Endodermal cell (in vitro differentiated cells): ENCODE data around the gene EWSR1. TPM values are rescaled to one million over a fixed set of nuclear protein-coding genes. Genes with fewer than 3 reads are reported as not detected.

Experiments used
- DNase-seq: peaks from one replicate; pipeline ENCODE4 v3.0.0-alpha.2; 2017
- H3K27ac ChIP-seq: 2 replicates; pipeline ENCODE4 v1.5.1; 2013; ENCODE audit warnings: mild to moderate bottlenecking, low read depth, low read length, moderate library complexity
- H3K27me3 ChIP-seq: 2 replicates; pipeline ENCODE4 v1.6.1; 2013; ENCODE audit warnings: mild to moderate bottlenecking, low read length, moderate library complexity; ENCODE audit not compliant: insufficient read depth, control insufficient read depth, poor library complexity, severe bottlenecking
- H3K36me3 ChIP-seq: 2 replicates; pipeline ENCODE4 v1.7.0; 2013; ENCODE audit warnings: mild to moderate bottlenecking, low read length, moderate library complexity; ENCODE audit not compliant: control insufficient read depth, insufficient read depth
- H3K4me1 ChIP-seq: one replicate; pipeline ENCODE4 v1.7.0; 2013; ENCODE audit warnings: low read length; ENCODE audit not compliant: control insufficient read depth, insufficient read depth
- H3K4me3 ChIP-seq: 2 replicates; pipeline ENCODE4 v1.5.1; 2013; ENCODE audit warnings: mild to moderate bottlenecking, low read length, moderate library complexity
- H3K9ac ChIP-seq: 2 replicates; pipeline ENCODE4 v1.6.1; 2013; ENCODE audit warnings: mild to moderate bottlenecking, low read length, moderate library complexity; ENCODE audit not compliant: poor library complexity, severe bottlenecking; ENCODE audit errors: extremely low read depth
- H3K9me3 ChIP-seq: 2 replicates; pipeline ENCODE4 v1.6.1; 2013; ENCODE audit warnings: mild to moderate bottlenecking, low read length, moderate library complexity; ENCODE audit not compliant: control insufficient read depth
- H3K27ac Mint-ChIP-seq: 2 replicates; pipeline ENCODE4 v1.8.0; 2020; ENCODE audit warnings: mixed read lengths
- H3K27me3 Mint-ChIP-seq: 2 replicates; pipeline ENCODE4 v1.8.0; 2021; ENCODE audit warnings: mild to moderate bottlenecking, mixed read lengths; ENCODE audit not compliant: insufficient read depth
- H3K36me3 Mint-ChIP-seq: 2 replicates; pipeline ENCODE4 v1.8.0; 2020; ENCODE audit warnings: low read depth, mixed read lengths
- H3K4me1 Mint-ChIP-seq: 2 replicates; pipeline ENCODE4 v1.8.0; 2020; ENCODE audit warnings: mixed read lengths
- H3K4me3 Mint-ChIP-seq: 2 replicates; pipeline ENCODE4 v1.8.0; 2020; ENCODE audit warnings: mild to moderate bottlenecking, moderate library complexity, mixed read lengths
- H3K9me3 Mint-ChIP-seq: 2 replicates; pipeline ENCODE4 v1.8.0; 2020; ENCODE audit warnings: mild to moderate bottlenecking, mixed read lengths
- WGBS, 2 experiments: methylation state at CpG; one replicate each; pipeline versions ENCODE4 v1.1.5 to v1.1.7; 2013; ENCODE audit warnings: missing lambda C conversion rate in 2 of 2, mixed read lengths in 1 of 2; ENCODE audit not compliant: insufficient coverage in 1 of 2, insufficient read length in 1 of 2; 5-methylcytosine and 5-hydroxymethylcytosine counted together
- total RNA-seq, 2 donors: library from RNA; stranded (reverse); fragmentation: NEBNext Ultra II Directional in 1 of 2; extraction: Animal tissue kit (Norgen Biotek cat#: 25700) in 1 of 2; gene quantifications; 2 replicates in 1 of 2; 3 replicates in 1 of 2; pipeline ENCODE4 v1.2.1, GENCODE V29; 2021
- TF ChIP-seq, protein P1 (sequence below): fragments of 200-600 bp; sonication (generic); conservative IDR thresholded peaks from 2 replicates; pipeline ENCODE4 v1.5.0; 2021; ENCODE audit warnings: antibody characterized with exemption, mild to moderate bottlenecking

The EWSR1 gene
- total RNA-seq, 2 donors from 2014 or later: 295 to 352 TPM

DNA sequence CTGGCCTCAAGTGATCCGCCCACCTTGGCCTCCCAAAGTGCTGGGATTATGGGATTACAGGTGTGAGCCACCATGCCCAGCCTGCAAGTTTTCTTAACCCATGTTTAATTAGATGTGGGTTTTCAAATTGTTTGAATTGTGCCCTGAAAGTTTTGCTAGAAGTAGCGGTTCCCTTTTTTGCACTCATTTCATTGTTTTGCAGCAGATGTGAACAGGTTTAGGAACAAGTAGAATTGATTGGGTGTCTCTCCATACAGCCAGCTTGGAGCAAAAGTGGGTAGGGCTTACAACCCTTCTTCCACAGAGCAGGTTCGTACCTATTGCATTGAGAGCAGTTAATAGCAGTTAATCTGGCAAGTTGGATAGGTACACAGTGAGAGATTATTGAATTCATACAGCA, 16.1 kb downstream of the EWSR1 start:
- H3K27me3 ChIP-seq: no peaks in the 10 kb centered on the region
- H3K4me1 ChIP-seq: no peaks in the 10 kb centered on the region
- peaks cover 89% of the 10 kb centered on the region for H3K36me3 ChIP-seq
- H3K9me3 Mint-ChIP-seq: no peaks in the 10 kb centered on the region
- TF ChIP-seq, protein P1, sequence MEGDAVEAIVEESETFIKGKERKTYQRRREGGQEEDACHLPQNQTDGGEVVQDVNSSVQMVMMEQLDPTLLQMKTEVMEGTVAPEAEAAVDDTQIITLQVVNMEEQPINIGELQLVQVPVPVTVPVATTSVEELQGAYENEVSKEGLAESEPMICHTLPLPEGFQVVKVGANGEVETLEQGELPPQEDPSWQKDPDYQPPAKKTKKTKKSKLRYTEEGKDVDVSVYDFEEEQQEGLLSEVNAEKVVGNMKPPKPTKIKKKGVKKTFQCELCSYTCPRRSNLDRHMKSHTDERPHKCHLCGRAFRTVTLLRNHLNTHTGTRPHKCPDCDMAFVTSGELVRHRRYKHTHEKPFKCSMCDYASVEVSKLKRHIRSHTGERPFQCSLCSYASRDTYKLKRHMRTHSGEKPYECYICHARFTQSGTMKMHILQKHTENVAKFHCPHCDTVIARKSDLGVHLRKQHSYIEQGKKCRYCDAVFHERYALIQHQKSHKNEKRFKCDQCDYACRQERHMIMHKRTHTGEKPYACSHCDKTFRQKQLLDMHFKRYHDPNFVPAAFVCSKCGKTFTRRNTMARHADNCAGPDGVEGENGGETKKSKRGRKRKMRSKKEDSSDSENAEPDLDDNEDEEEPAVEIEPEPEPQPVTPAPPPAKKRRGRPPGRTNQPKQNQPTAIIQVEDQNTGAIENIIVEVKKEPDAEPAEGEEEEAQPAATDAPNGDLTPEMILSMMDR: no peak
- no peak overlapping the region for H3K9ac ChIP-seq
- no peak overlapping the region for H3K4me3 ChIP-seq
- DNase-seq: no peak
- H3K27ac Mint-ChIP-seq: peak overlapping the region; percentile 72
- no peak overlapping the region for H3K27ac ChIP-seq
- peaks cover 93% of the 10 kb centered on the region for H3K36me3 Mint-ChIP-seq
- no peaks in the 10 kb centered on the region for H3K9me3 ChIP-seq
- H3K4me1 Mint-ChIP-seq: no peaks in the 10 kb centered on the region
- no peaks in the 10 kb centered on the region for H3K27me3 Mint-ChIP-seq
- WGBS, 2 experiments: 97 to 100% methylated on average over 2 to 3 of the region's 3 CpGs
- no peak overlapping the region for H3K4me3 Mint-ChIP-seq

DNA sequence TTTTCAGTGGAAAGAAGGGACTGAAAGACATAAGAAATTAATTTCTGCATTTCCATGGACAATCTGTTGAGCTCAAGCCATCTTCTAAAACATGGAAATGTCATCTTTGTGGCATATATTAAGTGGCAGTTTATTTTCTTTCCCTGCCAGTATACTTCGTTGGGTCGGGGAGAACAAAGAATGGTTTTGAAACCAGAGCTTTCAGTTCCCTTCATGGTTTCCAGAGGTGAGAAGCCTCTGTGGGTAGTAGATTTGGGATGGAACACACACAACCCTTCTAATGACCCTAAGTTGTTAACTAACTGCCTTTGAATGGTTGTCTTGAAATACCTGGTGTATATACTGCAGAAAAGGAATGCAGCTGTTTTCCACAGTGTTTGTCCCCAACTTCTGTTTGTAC, 20.8 kb downstream of the EWSR1 start:
- H3K27ac ChIP-seq: no peak overlapping the region
- H3K9ac ChIP-seq: no peak overlapping the region
- no peaks in the 10 kb centered on the region for H3K4me1 ChIP-seq
- peaks cover 100% of the 10 kb centered on the region for H3K36me3 ChIP-seq
- no peaks in the 10 kb centered on the region for H3K4me1 Mint-ChIP-seq
- H3K27ac Mint-ChIP-seq: no peak overlapping the region
- 85% methylated on average over 2 of the region's 2 CpGs; no CpG with 5 or more reads in 1 of the 2 experiments for WGBS, 2 experiments
- H3K9me3 ChIP-seq: no peaks in the 10 kb centered on the region
- no peaks in the 10 kb centered on the region for H3K9me3 Mint-ChIP-seq
- H3K27me3 ChIP-seq: no peaks in the 10 kb centered on the region
- no peak overlapping the region for H3K4me3 Mint-ChIP-seq
- no peak for DNase-seq
- H3K36me3 Mint-ChIP-seq: peaks cover 93% of the 10 kb centered on the region
- H3K4me3 ChIP-seq: no peak overlapping the region
- no peaks in the 10 kb centered on the region for H3K27me3 Mint-ChIP-seq
- TF ChIP-seq, protein P1: no peak

DNA sequence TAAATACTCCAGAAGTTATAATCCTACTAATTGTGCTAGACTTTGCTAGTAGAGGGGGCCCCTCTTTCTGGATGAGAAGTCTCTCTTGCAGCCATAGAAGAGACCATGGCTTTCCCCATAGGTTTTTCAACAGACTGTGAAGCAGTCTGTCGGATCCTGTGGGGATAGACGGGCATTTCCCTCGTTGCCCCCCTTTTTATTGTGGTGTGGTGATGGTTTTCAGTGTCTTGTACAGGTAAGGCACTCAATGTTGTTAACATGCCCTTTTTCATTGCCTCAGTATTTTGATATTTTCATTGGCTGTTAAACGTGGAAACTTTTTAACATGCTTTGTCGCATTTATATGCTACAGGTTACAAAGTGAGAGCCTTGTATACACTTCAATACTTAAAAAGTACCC, 22.0 kb downstream of the EWSR1 start:
- TF ChIP-seq, protein P1: no peak
- WGBS, 2 experiments: 94 to 95% methylated on average over 5 of the region's 5 CpGs
- no peak overlapping the region for H3K4me3 ChIP-seq
- peaks cover 99% of the 10 kb centered on the region for H3K36me3 ChIP-seq
- H3K9me3 ChIP-seq: no peaks in the 10 kb centered on the region
- Mint-ChIP-seq H3K9me3 (no peaks in the 10 kb centered on the region), H3K4me1 (no peaks in the 10 kb centered on the region), H3K4me3 (no peak overlapping the region), H3K27ac (no peak overlapping the region), H3K27me3 (no peaks in the 10 kb centered on the region), H3K36me3 (peaks cover 92% of the 10 kb centered on the region)
- H3K9ac ChIP-seq: no peak overlapping the region
- H3K27ac ChIP-seq: no peak overlapping the region
- no peaks in the 10 kb centered on the region for H3K4me1 ChIP-seq
- no peak for DNase-seq
- no peaks in the 10 kb centered on the region for H3K27me3 ChIP-seq
